ENCODE results near the gene SCD.
A peak's percentile ranks its signal among the peaks of the same experiment; 100 is the strongest.

Gene SCD

GRCh38 chr10:100333661-100334440, 13.2 kb upstream of the SCD start:
- H3K9me3 ChIP-seq, result no peaks in the 10 kb centered on the region
- no peaks in the 10 kb centered on the region for H3K36me3 ChIP-seq
- no peak overlapping the region for H3K4me3 ChIP-seq
- H3K4me1 ChIP-seq, result no peaks in the 10 kb centered on the region
- DNase-seq, result no peak
- TF ChIP-seq, protein P1, sequence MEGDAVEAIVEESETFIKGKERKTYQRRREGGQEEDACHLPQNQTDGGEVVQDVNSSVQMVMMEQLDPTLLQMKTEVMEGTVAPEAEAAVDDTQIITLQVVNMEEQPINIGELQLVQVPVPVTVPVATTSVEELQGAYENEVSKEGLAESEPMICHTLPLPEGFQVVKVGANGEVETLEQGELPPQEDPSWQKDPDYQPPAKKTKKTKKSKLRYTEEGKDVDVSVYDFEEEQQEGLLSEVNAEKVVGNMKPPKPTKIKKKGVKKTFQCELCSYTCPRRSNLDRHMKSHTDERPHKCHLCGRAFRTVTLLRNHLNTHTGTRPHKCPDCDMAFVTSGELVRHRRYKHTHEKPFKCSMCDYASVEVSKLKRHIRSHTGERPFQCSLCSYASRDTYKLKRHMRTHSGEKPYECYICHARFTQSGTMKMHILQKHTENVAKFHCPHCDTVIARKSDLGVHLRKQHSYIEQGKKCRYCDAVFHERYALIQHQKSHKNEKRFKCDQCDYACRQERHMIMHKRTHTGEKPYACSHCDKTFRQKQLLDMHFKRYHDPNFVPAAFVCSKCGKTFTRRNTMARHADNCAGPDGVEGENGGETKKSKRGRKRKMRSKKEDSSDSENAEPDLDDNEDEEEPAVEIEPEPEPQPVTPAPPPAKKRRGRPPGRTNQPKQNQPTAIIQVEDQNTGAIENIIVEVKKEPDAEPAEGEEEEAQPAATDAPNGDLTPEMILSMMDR (IDR thresholded peaks at IDR 0.05), result no peak
- no peak overlapping the region for H3K27ac ChIP-seq
- H3K27me3 ChIP-seq, result peaks cover 0 to 46% of the 10 kb centered on the region in 2 donors
- intact Hi-C loops (cut with DNase I; ENCODE audit: low total_unique reads), result no loop called here

DNA sequence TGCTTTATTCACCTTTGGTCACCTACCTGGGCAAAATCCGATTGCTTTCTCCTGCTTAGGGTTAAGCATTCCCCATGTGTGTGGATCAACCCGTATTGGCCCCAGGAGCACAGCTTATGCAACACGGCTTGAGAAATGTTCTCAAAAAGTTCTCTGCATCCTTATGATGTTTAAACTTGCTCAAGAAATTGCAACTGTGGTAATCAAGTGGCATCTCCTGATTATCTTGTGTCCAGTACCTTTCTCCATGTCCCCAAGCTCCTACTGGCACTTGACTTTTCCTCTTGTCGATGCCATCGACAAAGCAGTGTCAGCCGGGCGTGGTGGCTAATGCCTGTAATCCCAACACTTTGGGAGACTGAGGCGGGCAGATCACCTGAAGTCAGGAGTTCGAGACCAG, 12.3 kb upstream of the SCD start:
- no peak overlapping the region for H3K4me3 ChIP-seq
- intact Hi-C loops (cut with DNase I; ENCODE audit: low total_unique reads), result loop anchor here (5.0 kb wide), 1 partner anchor 183 kb away; the partner anchor contains the start of gene SEC31B
- no peak overlapping the region for H3K27ac ChIP-seq
- H3K4me1 ChIP-seq, result no peaks in the 10 kb centered on the region
- no peaks in the 10 kb centered on the region for H3K9me3 ChIP-seq
- H3K36me3 ChIP-seq, result no peaks in the 10 kb centered on the region
- DNase-seq, result no peak
- peaks cover 0 to 40% of the 10 kb centered on the region in 2 donors for H3K27me3 ChIP-seq
- TF ChIP-seq, protein P1 (IDR thresholded peaks at IDR 0.05), result no peak

GRCh38 chr10:100338434-100339036, 8.5 kb upstream of the SCD start:
- TF ChIP-seq, protein P1 (IDR thresholded peaks at IDR 0.05), result peak; percentile 91 to 93
- peak; percentile 76 to 78 for DNase-seq
- H3K27me3 ChIP-seq, result peaks cover 0 to 18% of the 10 kb centered on the region in 2 donors
- intact Hi-C loops (cut with DNase I; ENCODE audit: low total_unique reads), result loop anchor here (1.0 to 5.0 kb wide), 2 partner anchors 95 to 179 kb away; partner anchors contain the start of gene SEC31B
- peaks cover 0 to 9% (median 0%) of the 10 kb centered on the region in 4 donors for H3K4me1 ChIP-seq
- no peaks in the 10 kb centered on the region for H3K36me3 ChIP-seq
- H3K9me3 ChIP-seq, result no peaks in the 10 kb centered on the region
- H3K27ac ChIP-seq, result no peak overlapping the region
- H3K4me3 ChIP-seq, result no peak overlapping the region

DNA sequence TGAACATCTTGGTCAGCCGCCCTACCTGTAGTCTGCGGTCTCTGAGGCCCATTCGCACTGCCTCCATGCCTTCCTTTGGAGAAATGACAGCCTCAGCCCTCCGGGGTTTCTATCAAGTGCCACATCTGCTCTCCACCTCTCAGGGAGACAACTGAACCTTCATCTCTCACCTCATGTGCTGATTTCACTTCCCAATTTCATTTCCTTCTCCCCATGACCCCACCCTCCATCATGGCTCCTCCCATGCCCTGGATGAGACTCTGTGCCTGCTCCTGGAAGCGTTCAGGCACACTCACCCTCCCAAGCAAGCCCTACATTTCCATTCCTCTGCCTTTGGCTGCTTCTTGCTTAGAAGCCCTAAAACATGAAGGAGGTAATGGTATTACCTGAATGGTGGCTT, 7.8 kb upstream of the SCD start:
- Histone ChIP-seq H3K4me1 (peaks cover 0 to 9% (median 0%) of the 10 kb centered on the region in 4 donors), H3K9me3 (no peaks in the 10 kb centered on the region), H3K27me3 (peaks cover 0 to 14% of the 10 kb centered on the region in 2 donors), H3K36me3 (no peaks in the 10 kb centered on the region), H3K4me3 (no peak overlapping the region), H3K27ac (no peak overlapping the region)
- DNase-seq, result no peak
- intact Hi-C loops (cut with DNase I; ENCODE audit: low total_unique reads), result loop anchor here (1.0 to 5.0 kb wide), 2 partner anchors 94 to 178 kb away; partner anchors contain the start of gene SEC31B
- TF ChIP-seq, protein P1 (IDR thresholded peaks at IDR 0.05), result no peak

DNA sequence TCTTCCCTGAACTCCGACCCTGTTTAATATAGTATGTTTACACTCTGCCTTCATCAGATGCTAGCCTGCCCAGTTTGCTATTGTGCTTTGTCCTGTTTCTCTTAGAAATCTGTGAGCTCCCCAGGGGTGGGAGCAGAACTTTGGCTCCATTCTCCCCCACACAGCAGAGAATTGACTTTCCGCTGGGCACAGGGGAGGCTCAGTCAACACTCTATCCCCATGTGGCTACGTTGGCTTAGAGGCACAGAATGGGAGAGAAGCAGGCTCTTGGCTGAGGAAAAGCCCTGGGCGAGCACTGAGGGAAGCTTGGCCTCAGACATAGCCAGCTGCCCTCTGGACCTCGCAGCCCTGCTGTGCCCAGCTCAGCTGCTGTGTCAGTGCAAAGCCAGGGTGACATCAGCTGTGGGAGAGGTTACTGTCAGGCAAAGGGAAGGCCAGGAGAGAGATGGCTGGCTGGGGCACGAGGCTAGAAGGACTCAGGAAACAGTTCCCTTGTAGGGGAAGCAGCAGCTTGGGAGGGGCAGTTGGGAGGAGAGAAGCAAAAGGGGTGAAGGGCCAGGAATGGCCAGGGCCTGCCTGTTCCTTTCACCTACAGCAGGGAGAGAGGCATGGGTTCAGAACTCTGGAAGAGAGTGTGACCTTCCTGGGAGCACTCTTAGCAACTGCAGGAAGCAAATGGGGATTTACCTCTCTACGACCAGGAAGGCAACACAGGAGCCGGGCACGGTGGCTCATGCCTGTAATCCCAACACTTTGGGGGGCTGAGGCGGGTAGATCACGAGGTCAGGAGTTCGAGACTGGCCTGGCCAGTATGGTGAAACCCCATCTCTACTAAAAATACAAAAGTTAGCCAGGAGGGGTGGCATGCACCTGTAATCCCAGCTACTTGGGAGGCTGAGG, 5.8 kb upstream of the SCD start:
- H3K9me3 ChIP-seq, result no peaks in the 10 kb centered on the region
- no peak overlapping the region for H3K27ac ChIP-seq
- peaks cover 0 to 11% of the 10 kb centered on the region in 2 donors for H3K27me3 ChIP-seq
- H3K4me1 ChIP-seq, result peaks cover 0 to 15% (median 1%) of the 10 kb centered on the region in 4 donors
- peak; percentile 36 to 81 for DNase-seq
- H3K36me3 ChIP-seq, result no peaks in the 10 kb centered on the region
- TF ChIP-seq, protein P1 (IDR thresholded peaks at IDR 0.05), result no peak
- intact Hi-C loops (cut with DNase I; ENCODE audit: low total_unique reads), result no loop called here
- no peak overlapping the region for H3K4me3 ChIP-seq

Measured in tibial artery (tissue), 4 donors.